ENCODE data around the gene EYA2.

EYA2 gene

GRCh38 chr20:47122560-47122959, 227.9 kb downstream of the EYA2 start:
- no peak for DNase-seq

GRCh38 chr20:47124181-47124717, 229.6 kb downstream of the EYA2 start:
- no peak for DNase-seq

DNA sequence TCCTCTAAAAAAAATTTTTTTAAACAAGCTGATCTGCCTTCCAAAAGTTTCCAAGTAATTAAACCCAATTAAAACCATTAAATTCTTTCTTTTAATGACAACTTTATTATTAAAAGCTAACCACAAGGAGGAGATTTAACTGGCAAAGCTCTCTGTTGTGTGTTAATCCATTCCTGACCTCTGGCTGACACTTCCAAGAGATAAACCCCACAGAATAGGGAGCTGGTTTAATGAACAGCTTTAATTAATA, 230.8 kb downstream of the EYA2 start:
- no peak for DNase-seq

DNA sequence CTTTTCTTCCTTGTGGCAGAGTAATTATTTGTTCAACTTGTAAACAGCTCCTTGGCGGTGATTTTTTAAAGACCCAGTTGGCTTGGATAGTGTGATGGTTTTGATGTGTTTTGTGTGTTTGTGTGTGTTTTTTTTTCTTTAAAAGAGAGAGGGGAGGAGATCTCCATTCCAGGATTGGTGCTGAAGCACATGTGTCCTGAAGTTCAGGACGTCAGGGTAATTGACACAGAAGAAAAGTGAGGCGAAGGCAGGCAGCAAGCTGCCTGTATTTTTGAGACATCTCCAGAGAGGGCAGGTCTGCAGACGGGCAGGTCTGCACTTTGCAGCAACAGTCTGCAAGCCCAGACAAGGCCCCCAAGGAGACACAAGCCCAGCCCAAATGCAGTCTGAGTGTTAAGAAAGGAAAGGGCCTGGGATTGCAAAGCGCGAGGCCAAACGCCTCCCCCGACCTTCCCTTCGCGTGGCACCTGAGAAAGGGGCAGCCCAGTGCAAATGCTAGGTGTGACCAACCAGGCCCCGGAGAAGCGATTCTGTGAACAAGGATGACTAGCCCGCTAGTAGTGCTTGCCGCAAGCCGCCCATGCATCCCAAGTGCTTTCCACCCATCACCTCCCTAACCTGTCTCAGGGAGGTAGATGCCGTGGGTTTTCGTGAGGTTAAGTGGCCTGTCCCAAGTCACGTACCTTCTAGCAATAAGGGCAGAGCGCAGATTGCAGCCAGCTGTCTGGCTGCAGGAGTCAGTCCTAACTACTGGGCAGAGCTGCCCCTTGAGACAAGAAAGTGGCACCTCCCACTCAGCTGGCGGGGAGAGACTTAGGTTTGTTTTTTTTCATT, 231.3 kb downstream of the EYA2 start:
- peak; percentile 80 for DNase-seq

DNA sequence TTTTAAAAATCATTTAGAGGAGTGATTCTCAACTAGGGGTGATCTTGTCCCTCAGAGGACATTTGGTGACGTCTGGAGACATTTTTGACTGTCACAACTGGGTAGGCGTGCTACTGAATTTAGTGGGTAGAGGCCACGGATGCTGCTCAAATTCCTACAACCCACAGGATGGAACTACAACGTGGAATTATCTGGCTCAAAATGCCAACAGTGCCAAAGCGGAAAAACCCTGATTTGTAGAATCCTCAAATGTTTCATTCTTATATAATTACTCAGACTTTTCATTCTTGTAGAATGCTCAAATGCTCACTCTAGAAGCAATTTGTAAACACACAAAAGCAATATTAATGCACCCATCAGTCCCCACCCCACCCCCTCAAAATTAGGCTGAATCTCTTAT, 232.1 kb downstream of the EYA2 start:
- no peak for DNase-seq

- peak; percentile 25 for DNase-seq
These were observed 232.9 kb downstream of the EYA2 start for GRCh38 chr20:47127546-47127945.

- DNase-seq = peak; percentile 39
These were observed 233.4 kb downstream of the EYA2 start for GRCh38 chr20:47127999-47128398.

DNA sequence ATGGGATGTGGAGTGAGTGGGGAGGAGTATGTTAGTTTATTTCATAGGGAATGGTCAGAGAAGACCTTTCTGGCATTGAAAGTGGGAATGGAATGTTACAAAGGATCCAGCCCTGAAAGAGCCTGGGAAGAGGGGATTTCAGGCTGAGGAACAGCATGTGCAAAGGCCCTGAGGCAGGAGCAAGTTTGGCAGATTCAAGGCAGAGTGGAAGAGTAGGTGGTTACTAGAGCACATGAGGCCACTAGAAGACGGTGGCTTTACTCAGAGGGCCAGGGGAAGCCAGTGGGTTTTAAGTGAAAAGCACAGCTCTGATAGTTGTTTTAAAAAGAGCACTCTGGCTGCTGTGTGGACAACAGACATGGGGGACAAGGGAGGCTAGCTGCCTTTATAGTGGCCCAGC, 234.7 kb downstream of the EYA2 start:
- no peak for DNase-seq

DNA sequence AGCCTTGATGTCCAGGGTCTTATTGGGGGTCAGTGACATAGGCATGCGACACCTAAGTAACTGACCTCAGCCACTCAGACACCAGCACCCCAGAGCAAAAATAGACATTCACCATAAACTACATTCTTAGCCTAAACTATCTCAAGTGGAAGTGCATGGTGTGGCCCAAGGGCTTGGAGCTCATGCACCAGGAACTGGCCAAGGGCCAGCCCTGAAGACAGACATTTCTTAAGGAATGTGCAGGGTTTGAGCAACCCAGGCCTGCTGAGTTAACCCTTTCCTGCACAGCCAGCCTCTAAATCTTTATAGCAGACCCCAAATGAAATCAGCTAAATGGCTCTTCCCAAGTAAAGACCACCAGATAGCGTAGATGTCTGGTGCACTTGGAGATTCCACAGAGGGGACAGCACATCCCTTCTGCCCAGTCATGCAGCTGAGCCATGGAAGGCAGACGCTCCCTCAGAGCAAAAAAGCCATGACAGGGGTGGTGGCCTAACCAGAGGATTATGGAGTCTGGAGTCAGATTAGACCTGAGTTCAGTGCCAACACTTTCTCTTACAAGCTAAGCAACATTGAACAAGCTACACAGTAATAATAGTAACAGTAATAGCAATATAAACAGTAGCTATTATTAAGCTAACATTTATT, 239.3 kb downstream of the EYA2 start:
- DNase-seq = no peak

DNA sequence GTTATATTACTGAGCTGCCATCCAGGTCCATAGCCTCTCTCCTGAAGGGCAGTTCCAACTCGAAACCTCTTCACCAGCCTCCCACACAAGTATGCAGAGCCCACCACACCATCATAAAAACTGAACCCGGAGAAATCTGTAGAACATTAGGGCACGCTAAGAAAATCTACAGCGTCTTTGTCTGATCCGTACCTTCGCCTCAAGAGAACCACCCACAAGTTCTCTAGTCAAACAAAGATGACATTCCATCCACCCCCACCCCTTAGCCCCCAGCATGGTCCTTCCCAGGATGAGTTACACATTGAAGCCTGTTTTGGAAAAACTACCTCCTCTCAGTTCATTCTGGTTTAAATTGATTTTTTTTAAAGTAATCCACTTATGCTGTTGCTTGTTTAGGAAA, 242.1 kb downstream of the EYA2 start:
- no peak for DNase-seq

GRCh38 chr20:47137231-47137870, 242.7 kb downstream of the EYA2 start:
- DNase-seq = no peak

GRCh38 chr20:47139934-47140535, 245.4 kb downstream of the EYA2 start:
- DNase-seq = no peak

GRCh38 chr20:47141350-47141921, 246.8 kb downstream of the EYA2 start:
- DNase-seq = no peak

- no peak for DNase-seq
These were observed 247.5 kb downstream of the EYA2 start for GRCh38 chr20:47141941-47142773.

DNA sequence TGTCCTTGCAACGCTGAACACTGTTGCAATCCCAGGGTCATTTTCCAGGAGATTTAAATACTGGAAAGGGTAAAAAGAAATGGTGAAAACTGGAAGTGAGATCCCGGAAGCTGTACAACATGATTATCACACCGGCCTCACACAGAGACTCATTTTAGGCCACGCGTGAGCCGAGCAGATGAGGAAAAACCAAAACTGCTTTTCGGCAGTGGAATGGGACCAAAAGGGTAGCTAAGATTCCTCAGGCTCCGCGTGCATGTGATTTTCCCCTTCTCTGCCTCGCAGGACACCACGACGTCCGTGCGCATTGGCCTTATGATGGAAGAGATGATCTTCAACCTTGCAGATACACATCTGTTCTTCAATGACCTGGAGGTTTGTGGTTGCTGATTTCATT, 248.1 kb downstream of the EYA2 start:
- no peak for DNase-seq

DNA sequence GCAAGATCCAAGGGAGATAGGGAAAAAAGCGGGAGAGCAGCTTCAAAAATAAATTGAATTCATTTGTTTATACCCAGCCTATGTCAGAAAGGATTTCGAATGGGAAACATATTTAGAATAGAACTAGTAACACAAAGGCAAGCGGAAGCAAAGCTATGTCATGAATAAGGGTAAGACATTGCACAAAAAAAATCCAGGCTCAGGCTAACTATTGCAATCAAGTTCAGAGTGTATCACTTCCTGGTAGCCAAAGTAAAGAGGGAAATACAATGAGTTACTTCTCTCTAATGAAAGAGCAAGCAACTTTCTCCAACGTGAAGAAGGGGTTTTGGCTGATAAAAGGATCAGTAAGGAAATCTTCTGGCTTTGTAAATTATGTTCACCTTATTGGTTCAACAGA, 249.0 kb downstream of the EYA2 start:
- DNase-seq = no peak

DNA sequence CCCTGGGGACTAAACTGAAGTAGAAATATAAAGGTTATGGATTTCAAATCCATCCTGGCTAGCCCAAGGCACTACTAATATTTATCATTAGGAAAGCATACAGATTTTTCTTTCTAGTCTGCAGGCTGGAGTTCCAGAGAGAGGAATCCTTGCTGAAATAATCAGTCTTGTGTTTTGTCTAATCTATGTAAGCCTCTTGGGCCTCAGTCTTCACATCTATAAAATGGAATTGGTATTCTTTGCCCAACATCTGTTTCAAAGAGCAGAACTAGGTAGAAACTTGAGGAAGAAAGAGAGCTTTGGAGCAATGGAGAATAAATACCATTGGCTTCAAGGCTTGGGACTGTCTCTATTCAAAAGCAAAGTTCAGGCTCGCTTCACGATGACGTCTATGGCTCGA, 249.8 kb downstream of the EYA2 start:
- no peak for DNase-seq

DNA sequence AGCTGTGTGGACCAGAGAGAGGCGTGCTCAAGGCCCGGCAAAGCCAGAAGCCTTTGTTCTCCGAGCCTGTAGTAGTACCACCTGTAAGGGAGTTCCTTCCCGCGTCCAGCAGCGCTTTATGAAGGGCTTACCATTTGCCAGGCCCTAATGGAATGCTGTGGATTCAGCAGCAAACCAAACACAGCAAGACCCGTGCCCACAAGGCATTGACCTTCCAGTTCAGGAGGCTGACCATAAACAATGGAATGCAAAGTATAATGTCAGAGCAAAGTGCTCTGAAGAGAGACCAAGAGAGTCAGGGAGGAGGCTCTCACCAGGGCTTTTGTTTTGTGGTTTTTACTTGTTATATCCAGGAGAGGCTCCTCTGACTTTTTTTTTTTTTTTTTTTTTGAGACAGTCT, 252.0 kb downstream of the EYA2 start:
- DNase-seq = peak; percentile 15

DNA sequence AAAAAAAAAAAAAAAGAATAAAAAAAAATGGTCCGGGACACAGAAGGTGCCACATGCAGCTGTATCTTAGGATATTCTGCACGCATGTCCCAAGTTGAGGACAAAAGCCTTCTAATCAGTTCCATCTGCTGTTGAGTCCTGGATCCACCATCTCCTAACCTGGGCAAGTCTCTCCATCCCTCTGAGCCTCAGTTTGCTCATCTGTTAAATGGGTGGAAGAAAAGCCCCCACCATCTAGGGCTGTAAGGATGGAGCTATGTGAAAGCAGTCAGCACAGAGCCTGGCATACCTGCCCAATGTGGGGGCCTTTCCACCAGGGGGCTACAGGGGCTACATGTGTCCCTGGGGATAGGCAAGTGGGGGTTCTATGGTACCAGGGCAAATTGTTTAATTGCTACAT, 253.4 kb downstream of the EYA2 start:
- no peak for DNase-seq

GRCh38 chr20:47149939-47150338, 255.3 kb downstream of the EYA2 start:
- DNase-seq = no peak

GRCh38 chr20:47150403-47151152, 255.9 kb downstream of the EYA2 start:
- peak; percentile 88 for DNase-seq

DNA sequence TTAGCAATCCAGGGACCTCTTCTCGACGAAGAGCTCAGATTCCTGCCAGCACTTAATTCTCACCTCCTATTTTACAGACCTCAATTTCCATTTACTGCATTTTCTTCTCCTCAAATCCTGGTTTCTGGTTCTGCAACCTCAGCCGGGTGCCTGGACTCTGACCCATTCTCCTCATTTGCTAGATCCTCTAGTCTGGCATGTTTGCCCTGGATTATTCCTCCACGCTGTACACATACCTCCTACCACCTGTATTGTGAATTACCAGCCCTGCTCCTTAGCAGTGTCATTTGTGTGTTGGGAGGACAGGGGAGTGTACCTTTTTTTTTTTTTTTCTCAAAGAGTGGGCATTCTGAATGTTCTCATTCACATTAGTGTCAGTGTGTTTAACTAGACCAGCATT, 257.4 kb downstream of the EYA2 start:
- DNase-seq = no peak
